Measurements from ENCODE around the gene TPM1. TPM values are rescaled to one million over a fixed set of nuclear protein-coding genes. Genes with fewer than 3 reads are reported as not detected.

TPM1 gene
- total RNA-seq, 1 experiment from 2014 or later = 298 TPM

GRCh38 chr15:63107895-63108546, 65.5 kb downstream of the TPM1 start:
- ATAC-seq (peak; percentile 89), DNase-seq (ENCODE audit: low read depth, low spot score) (no peak)
- peaks cover 4% of the 10 kb centered on the region; the same call in 1 of the 2 replicates for H3K4me1 ChIP-seq (ENCODE audit: control insufficient read depth, insufficient read depth, low read length)
- H3K27me3 ChIP-seq (ENCODE audit: control insufficient read depth, insufficient read depth, low read length) = no peaks in the 10 kb centered on the region
- ChIA-PET POLR2A (interaction anchor here (0.5 to 0.6 kb wide), 2 partner anchors 131 to 280 kb away, joined by 5 to 7 read pairs; no protein-coding TSS in a partner anchor), CTCF (no interaction called here)
- 0 out of 2 replicates have a peak overlapping the region, but pooled peaks have one; percentile 1 for H3K27ac ChIP-seq (ENCODE audit: low read length)
- BruUV-seq (replicated peaks) = no TSS peak
- H3K4me3 ChIP-seq (ENCODE audit: low read depth in 2 of 2, low read length in 2 of 2) = 0 out of 4 replicates have a peak overlapping the region, but pooled peaks of 1 of the 2 experiments have one; percentile 9
- no peaks in the 10 kb centered on the region for H3K9me3 ChIP-seq (ENCODE audit: control insufficient read depth, insufficient read depth, low read depth, low read length)
- H3K36me3 ChIP-seq (ENCODE audit: control insufficient read depth, insufficient read depth, low read length) = no peaks in the 10 kb centered on the region
- TF ChIP-seq TCF7L2 (IDR thresholded peaks at IDR 0.05; ENCODE audit: low read depth, low read length) = peak; percentile 92
- TF ChIP-seq SIN3A (IDR thresholded peaks at IDR 0.05; ENCODE audit: borderline replicate concordance, insufficient read depth, low read depth, low read length) = no peak
- TF ChIP-seq, protein P1, sequence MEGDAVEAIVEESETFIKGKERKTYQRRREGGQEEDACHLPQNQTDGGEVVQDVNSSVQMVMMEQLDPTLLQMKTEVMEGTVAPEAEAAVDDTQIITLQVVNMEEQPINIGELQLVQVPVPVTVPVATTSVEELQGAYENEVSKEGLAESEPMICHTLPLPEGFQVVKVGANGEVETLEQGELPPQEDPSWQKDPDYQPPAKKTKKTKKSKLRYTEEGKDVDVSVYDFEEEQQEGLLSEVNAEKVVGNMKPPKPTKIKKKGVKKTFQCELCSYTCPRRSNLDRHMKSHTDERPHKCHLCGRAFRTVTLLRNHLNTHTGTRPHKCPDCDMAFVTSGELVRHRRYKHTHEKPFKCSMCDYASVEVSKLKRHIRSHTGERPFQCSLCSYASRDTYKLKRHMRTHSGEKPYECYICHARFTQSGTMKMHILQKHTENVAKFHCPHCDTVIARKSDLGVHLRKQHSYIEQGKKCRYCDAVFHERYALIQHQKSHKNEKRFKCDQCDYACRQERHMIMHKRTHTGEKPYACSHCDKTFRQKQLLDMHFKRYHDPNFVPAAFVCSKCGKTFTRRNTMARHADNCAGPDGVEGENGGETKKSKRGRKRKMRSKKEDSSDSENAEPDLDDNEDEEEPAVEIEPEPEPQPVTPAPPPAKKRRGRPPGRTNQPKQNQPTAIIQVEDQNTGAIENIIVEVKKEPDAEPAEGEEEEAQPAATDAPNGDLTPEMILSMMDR (IDR thresholded peaks at IDR 0.05) = no peak
- TF ChIP-seq POLR2AphosphoS5 (IDR thresholded peaks at IDR 0.05; ENCODE audit: low read depth, low read length) = no peak
- intact Hi-C loops (cut with micrococcal nuclease; ENCODE audit: unreplicated experiment) (no loop called here), in situ Hi-C loops (cut with HindIII; ENCODE audit: low pct_unique_long_range_greater_than_20kb, low sequenced_read_pairs) (no loop called here)

DNA sequence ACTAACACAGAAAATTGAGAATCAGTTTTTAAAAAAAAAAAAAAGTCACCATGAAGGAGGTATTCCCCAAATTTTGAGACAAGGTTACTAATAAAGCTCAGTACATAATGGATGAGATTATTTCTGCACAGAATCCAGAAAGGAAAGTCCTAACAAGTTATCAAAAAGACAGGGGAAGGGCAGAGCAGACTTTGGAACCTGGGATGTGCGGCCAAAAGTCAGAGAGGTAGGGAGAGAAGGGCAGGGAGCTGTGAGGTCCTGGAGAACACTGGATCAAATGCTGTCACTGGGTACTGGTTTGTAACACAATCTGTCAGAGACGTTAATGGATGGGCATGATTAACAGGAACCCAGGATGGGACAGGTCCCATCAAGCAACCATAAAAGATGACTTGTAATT, 67.0 kb downstream of the TPM1 start:
- BruUV-seq (replicated peaks) = no TSS peak
- CTCF ChIA-PET = no interaction called here

GRCh38 chr15:63109920-63110319, 67.4 kb downstream of the TPM1 start:
- DNase-seq (ENCODE audit: low read depth, low spot score) = no peak
- Histone ChIP-seq H3K27ac (ENCODE audit: low read length) (peak overlapping the region; percentile 13; the same call in 1 of the 2 replicates), H3K4me3 (ENCODE audit: low read depth in 2 of 2, low read length in 2 of 2) (no peak overlapping the region), H3K4me1 (ENCODE audit: control insufficient read depth, insufficient read depth, low read length) (peaks cover 4% of the 10 kb centered on the region; the same call in 1 of the 2 replicates), H3K27me3 (ENCODE audit: control insufficient read depth, insufficient read depth, low read length) (no peaks in the 10 kb centered on the region), H3K36me3 (ENCODE audit: control insufficient read depth, insufficient read depth, low read length) (no peaks in the 10 kb centered on the region), H3K9me3 (ENCODE audit: control insufficient read depth, insufficient read depth, low read depth, low read length) (no peaks in the 10 kb centered on the region)
- intact Hi-C loops (cut with micrococcal nuclease; ENCODE audit: unreplicated experiment) (no loop called here), in situ Hi-C loops (cut with HindIII; ENCODE audit: low pct_unique_long_range_greater_than_20kb, low sequenced_read_pairs) (no loop called here)
- no peak for ATAC-seq
- ChIA-PET POLR2A (interaction anchor here (0.7 kb wide), 1 partner anchor 411 kb away, joined by 5 read pairs; no protein-coding TSS in a partner anchor), CTCF (no interaction called here)
- no TSS peak for BruUV-seq (replicated peaks)
- TF ChIP-seq REST (IDR thresholded peaks at IDR 0.05; ENCODE audit: insufficient read depth in 1 of 2, low read depth in 2 of 2, low read length in 1 of 2) = no peak
- no peak for TF ChIP-seq SIN3A (IDR thresholded peaks at IDR 0.05; ENCODE audit: borderline replicate concordance, insufficient read depth, low read depth, low read length)
- no peak for TF ChIP-seq TCF7L2 (IDR thresholded peaks at IDR 0.05; ENCODE audit: low read depth, low read length)
- no peak for TF ChIP-seq POLR2AphosphoS5 (IDR thresholded peaks at IDR 0.05; ENCODE audit: low read depth, low read length)
- TF ChIP-seq, protein P1 (IDR thresholded peaks at IDR 0.05) = no peak

More for the DNA sequence above, 67.0 kb downstream of the TPM1 start:
- Histone ChIP-seq H3K36me3 (ENCODE audit: control insufficient read depth, insufficient read depth, low read length) (no peaks in the 10 kb centered on the region), H3K27ac (ENCODE audit: low read length) (no peak overlapping the region; the same call in 1 of the 2 replicates), H3K9me3 (ENCODE audit: control insufficient read depth, insufficient read depth, low read depth, low read length) (no peaks in the 10 kb centered on the region), H3K27me3 (ENCODE audit: control insufficient read depth, insufficient read depth, low read length) (no peaks in the 10 kb centered on the region), H3K4me1 (ENCODE audit: control insufficient read depth, insufficient read depth, low read length) (peaks cover 4% of the 10 kb centered on the region; the same call in 1 of the 2 replicates), H3K4me3 (ENCODE audit: low read depth in 2 of 2, low read length in 2 of 2) (no peak overlapping the region)
- TF ChIP-seq SIN3A (IDR thresholded peaks at IDR 0.05; ENCODE audit: borderline replicate concordance, insufficient read depth, low read depth, low read length) = no peak
- TF ChIP-seq, protein P1 (IDR thresholded peaks at IDR 0.05) = no peak
- intact Hi-C loops (cut with micrococcal nuclease; ENCODE audit: unreplicated experiment) = no loop called here
- ATAC-seq = no peak
- in situ Hi-C loops (cut with HindIII; ENCODE audit: low pct_unique_long_range_greater_than_20kb, low sequenced_read_pairs) = no loop called here
- POLR2A ChIA-PET = interaction anchor here (0.7 kb wide), 1 partner anchor 410 kb away, joined by 5 read pairs; no protein-coding TSS in a partner anchor
- DNase-seq (ENCODE audit: low read depth, low spot score) = no peak

All from Panc1 (cell line).